DOHH2 (cell line): ENCODE results near the gene TNFSF4.

Experiments used
- EZH2phosphoT487 ChIP-seq: fragments of 200-600 bp; sonication (generic); IDR thresholded peaks from 2 replicates; pipeline ENCODE4 v1.6.1; 2017; ENCODE audit warnings: borderline replicate concordance, mild to moderate bottlenecking, antibody characterized with exemption, low read length, moderate library complexity, mixed read lengths
- TF ChIP-seq, protein P1 (sequence below): fragments of 200-600 bp; sonication (generic); IDR thresholded peaks from one replicate; pipeline ENCODE4 v1.5.1; 2014; ENCODE audit warnings: antibody characterized with exemption, mild to moderate bottlenecking, low read depth, low read length; ENCODE audit not compliant: poor library complexity, severe bottlenecking

DNA sequence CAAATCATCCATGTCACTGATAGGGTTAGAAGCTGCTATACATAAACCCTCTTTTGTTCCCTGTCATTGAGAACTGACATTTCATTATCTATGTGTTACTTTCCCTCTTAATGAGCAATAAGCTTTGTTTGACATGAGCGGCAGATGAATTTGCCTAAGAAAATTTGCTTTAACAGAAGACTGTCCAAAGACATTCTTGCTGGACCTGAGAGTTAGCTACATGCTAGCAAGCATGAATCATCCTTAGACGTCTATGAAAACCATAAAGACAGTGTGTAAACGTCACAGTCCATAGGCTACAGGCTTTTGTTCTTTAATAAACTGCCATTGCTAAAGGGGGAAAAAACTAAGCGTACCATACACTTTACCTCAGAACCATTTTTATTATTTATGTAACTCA, 73.1 kb downstream of the TNFSF4 start:
- TF ChIP-seq, protein P1, sequence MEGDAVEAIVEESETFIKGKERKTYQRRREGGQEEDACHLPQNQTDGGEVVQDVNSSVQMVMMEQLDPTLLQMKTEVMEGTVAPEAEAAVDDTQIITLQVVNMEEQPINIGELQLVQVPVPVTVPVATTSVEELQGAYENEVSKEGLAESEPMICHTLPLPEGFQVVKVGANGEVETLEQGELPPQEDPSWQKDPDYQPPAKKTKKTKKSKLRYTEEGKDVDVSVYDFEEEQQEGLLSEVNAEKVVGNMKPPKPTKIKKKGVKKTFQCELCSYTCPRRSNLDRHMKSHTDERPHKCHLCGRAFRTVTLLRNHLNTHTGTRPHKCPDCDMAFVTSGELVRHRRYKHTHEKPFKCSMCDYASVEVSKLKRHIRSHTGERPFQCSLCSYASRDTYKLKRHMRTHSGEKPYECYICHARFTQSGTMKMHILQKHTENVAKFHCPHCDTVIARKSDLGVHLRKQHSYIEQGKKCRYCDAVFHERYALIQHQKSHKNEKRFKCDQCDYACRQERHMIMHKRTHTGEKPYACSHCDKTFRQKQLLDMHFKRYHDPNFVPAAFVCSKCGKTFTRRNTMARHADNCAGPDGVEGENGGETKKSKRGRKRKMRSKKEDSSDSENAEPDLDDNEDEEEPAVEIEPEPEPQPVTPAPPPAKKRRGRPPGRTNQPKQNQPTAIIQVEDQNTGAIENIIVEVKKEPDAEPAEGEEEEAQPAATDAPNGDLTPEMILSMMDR, result no peak
- no peak for TF ChIP-seq EZH2phosphoT487
